Right lobe of liver (tissue), 6 donors: ENCODE data around the gene COPA. TPM values are rescaled to one million over a fixed set of nuclear protein-coding genes. Genes with fewer than 3 reads are reported as not detected.
A peak's percentile ranks its signal among the peaks of the same experiment; 100 is the strongest.

Experiments used
- ATAC-seq, 4 donors: fragments of 200-7000 bp; cut with Tn5 transposase; one replicate each; pipeline ENCODE4 v1.9.1; 2020; ENCODE audit warnings: mild to moderate bottlenecking in 4 of 4, moderate library complexity in 4 of 4
- DNase-seq, 3 donors: peaks; one replicate each; pipeline ENCODE4 v3.0.0-alpha.2; 2020
- H3K27ac ChIP-seq, 3 donors: fragments of 200-600 bp; one replicate each; pipeline ENCODE4 v1.8.0; 2022
- H3K27me3 ChIP-seq, 2 donors: fragments of 200-600 bp; one replicate each; pipeline ENCODE4 v1.8.0; 2022
- H3K36me3 ChIP-seq, 4 donors: fragments of 200-600 bp; sonication (generic) in 1 of 4; one replicate each; pipeline versions ENCODE4 v1.5.1 to v1.8.0; 2017 to 2022; ENCODE audit warnings: control low read depth in 1 of 4
- H3K4me1 ChIP-seq, 4 donors: fragments of 200-600 bp; sonication (generic) in 1 of 4; one replicate each; pipeline versions ENCODE4 v1.5.1 to v1.8.0; 2017 to 2022; ENCODE audit warnings: control low read depth in 1 of 4
- H3K4me3 ChIP-seq, 3 donors: fragments of 200-600 bp; one replicate each; pipeline ENCODE4 v1.8.0; 2022
- H3K9me3 ChIP-seq, 4 donors: fragments of 200-600 bp; sonication (generic) in 1 of 4; one replicate each; pipeline versions ENCODE4 v1.5.1 to v1.8.0; 2017 to 2022; ENCODE audit warnings: control low read depth in 1 of 4
- CTCF ChIP-seq, 4 donors: fragments of 200-600 bp in 3 of 4; fragments of 450-650 bp in 1 of 4; IDR thresholded peaks; one replicate each; pipeline versions ENCODE4 v1.5.1 to v1.8.0; 2016 to 2022; ENCODE audit warnings: antibody characterized with exemption in 4 of 4, mild to moderate bottlenecking in 2 of 4
- POLR2A ChIP-seq: fragments of 450-650 bp; IDR thresholded peaks from one replicate; pipeline ENCODE4 v1.6.1; 2017; ENCODE audit warnings: antibody characterized with exemption, mild to moderate bottlenecking
- WGBS: methylation state at CpG from one replicate; pipeline ENCODE4 v1.1.6; 2018; ENCODE audit warnings: low coverage, low lambda C conversion rate; ENCODE audit not compliant: insufficient coverage; ENCODE audit errors: missing lambda C conversion rate; 5-methylcytosine and 5-hydroxymethylcytosine counted together
- intact Hi-C, 2 donors: fragments of 100-400 bp; cut with DNase I; formaldehyde crosslinking; loops; one replicate each; pipeline versions ENCODE4 v1.11.2 to v1.14.1; 2022
- total RNA-seq, 6 experiments: library from RNA; depleted of rRNA in 2 of 6; stranded (reverse); fragments of >200 nt in 2 of 6; fragmentation: NEBNext Ultra II Directional in 3 of 6; extraction: Animal tissue kit (Norgen Biotek cat#: 25700) in 3 of 6; gene quantifications; one replicate each; pipeline versions ENCODE4 v1.1.0 to v1.2.4, GENCODE V29; 2016 to 2023
- donor health status: DM: no; HTN: yes; CAD: no.
- donor health status: DM: no; HTN: no; CAD: no.
- donor health status: DM: no; HTN: no; CAD: no.
- donor health status: DM: no; HTN: yes; CAD: no.
- donor health status: DM: no; HTN: yes; CAD: no.

Gene COPA
- total RNA-seq, 6 experiments from 2014 or later: 75.5 to 109 (median 103) TPM

GRCh38 chr1:160247053-160247452 lies 96.0 kb downstream of the COPA start:
- no peak overlapping the region for H3K4me3 ChIP-seq
- no peaks in the 10 kb centered on the region for H3K27me3 ChIP-seq
- 56% methylated on average over 1 of the region's 1 CpG for WGBS
- peaks cover 0 to 77% (median 20%) of the 10 kb centered on the region in 4 donors for H3K4me1 ChIP-seq
- H3K36me3 ChIP-seq: peaks cover 0 to 6% (median 0%) of the 10 kb centered on the region in 4 donors
- H3K27ac ChIP-seq: peak overlapping the region in 2 of 3 donors; percentile 46 to 74
- intact Hi-C loops: no loop called here
- DNase-seq (no peak), ATAC-seq (peak; percentile 68 to 78 (median 72))
- H3K9me3 ChIP-seq: no peaks in the 10 kb centered on the region
- TF ChIP-seq CTCF (IDR thresholded peaks at IDR 0.05) (no peak), POLR2A (no peak)

- DNase-seq (no peak), ATAC-seq (no peak)
- no peaks in the 10 kb centered on the region for H3K27me3 ChIP-seq
- TF ChIP-seq CTCF (IDR thresholded peaks at IDR 0.05): no peak
- TF ChIP-seq POLR2A: no peak
- 85% methylated on average over 1 of the region's 1 CpG for WGBS
- no peak overlapping the region for H3K4me3 ChIP-seq
- no peaks in the 10 kb centered on the region for H3K9me3 ChIP-seq
- no peak overlapping the region for H3K27ac ChIP-seq
- H3K36me3 ChIP-seq: peaks cover 0 to 6% (median 0%) of the 10 kb centered on the region in 4 donors
- H3K4me1 ChIP-seq: peaks cover 0 to 69% (median 13%) of the 10 kb centered on the region in 4 donors
- intact Hi-C loops: no loop called here
Measured at GRCh38 chr1:160245434-160245833, 97.6 kb downstream of the COPA start.

- intact Hi-C loops: no loop called here
- WGBS: 36% methylated on average over 1 of the region's 1 CpG
- DNase-seq (no peak), ATAC-seq (no peak)
- no peaks in the 10 kb centered on the region for H3K27me3 ChIP-seq
- peaks cover 0 to 72% (median 15%) of the 10 kb centered on the region in 4 donors for H3K4me1 ChIP-seq
- peaks cover 0 to 13% (median 7%) of the 10 kb centered on the region in 4 donors for H3K36me3 ChIP-seq
- H3K4me3 ChIP-seq: no peak overlapping the region
- TF ChIP-seq CTCF (IDR thresholded peaks at IDR 0.05) (no peak), POLR2A (no peak)
- H3K27ac ChIP-seq: peak overlapping the region in 1 of 3 donors; percentile 41
- no peaks in the 10 kb centered on the region for H3K9me3 ChIP-seq
Measured at GRCh38 chr1:160244209-160244608, 98.8 kb downstream of the COPA start.

- ATAC-seq (no peak), DNase-seq (no peak)
- H3K9me3 ChIP-seq: no peaks in the 10 kb centered on the region
- H3K4me3 ChIP-seq: no peak overlapping the region
- intact Hi-C loops: no loop called here
- peaks cover 0 to 15% (median 9%) of the 10 kb centered on the region in 4 donors for H3K36me3 ChIP-seq
- H3K27ac ChIP-seq: peak overlapping the region in 1 of 3 donors; percentile 57
- no peak for TF ChIP-seq CTCF (IDR thresholded peaks at IDR 0.05)
- no peak for TF ChIP-seq POLR2A
- H3K27me3 ChIP-seq: no peaks in the 10 kb centered on the region
- H3K4me1 ChIP-seq: peaks cover 0 to 77% (median 17%) of the 10 kb centered on the region in 4 donors
Measured at GRCh38 chr1:160243767-160244166, 99.3 kb downstream of the COPA start.
